Kidney tubule cell (primary cell): ENCODE data around the gene C11orf24.
"Not testable (repeated sequence)": the region's sequence is repeated elsewhere in the genome, so short reads cannot be mapped to it uniquely, and the experiment has no call there.

ENCODE experiments used
- DNase-seq: peaks from one replicate; pipeline ENCODE4 v3.0.0-alpha.2; 2018; ENCODE audit warnings: low spot score

The C11orf24 gene

GRCh38 chr11:68298659-68299516 lies 27.1 kb upstream of the C11orf24 start:
- no peak for DNase-seq

GRCh38 chr11:68297812-68298658 lies 26.3 kb upstream of the C11orf24 start:
- peak; percentile 68 for DNase-seq

GRCh38 chr11:68297494-68297811 lies 25.7 kb upstream of the C11orf24 start:
- DNase-seq, result no peak

DNA sequence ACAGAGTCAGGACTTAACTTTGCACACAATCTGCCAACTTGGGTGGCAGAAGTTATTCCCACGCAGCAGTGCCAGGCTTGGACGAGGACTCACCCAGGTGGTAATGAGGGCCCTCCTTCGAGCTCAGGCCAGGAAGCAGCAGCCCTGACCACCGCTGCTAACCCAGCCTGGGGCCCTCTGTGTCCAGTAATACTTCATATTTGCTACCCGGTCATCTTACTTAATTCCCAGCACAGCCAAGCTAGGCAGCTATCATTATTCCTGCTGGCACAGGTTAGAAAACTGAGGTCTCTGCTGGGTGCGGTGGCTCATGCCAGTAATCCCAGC lies 25.2 kb upstream of the C11orf24 start:
- DNase-seq, result no peak

GRCh38 chr11:68296344-68297051 lies 24.7 kb upstream of the C11orf24 start:
- DNase-seq, result no peak

GRCh38 chr11:68295940-68296339 lies 24.2 kb upstream of the C11orf24 start:
- DNase-seq, result no peak

DNA sequence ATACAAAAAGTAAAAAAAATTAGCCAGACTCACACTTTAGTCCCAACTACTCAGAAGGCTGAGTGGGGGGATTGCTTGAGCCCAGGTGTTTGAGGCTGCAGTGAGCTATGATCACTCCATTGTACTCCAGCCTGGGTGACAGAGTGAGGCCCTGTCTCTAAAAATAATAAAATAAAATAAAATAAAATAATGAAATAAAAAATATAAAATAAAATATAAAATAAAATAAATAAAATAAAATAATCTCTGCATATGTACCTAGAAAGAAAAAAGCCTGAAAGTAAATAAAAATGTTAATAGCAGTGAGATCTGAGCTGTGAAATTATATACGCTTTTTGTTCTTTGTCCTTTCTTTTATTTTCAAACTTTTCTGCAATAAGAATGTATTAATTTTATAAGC lies 23.5 kb upstream of the C11orf24 start:
- no peak for DNase-seq

DNA sequence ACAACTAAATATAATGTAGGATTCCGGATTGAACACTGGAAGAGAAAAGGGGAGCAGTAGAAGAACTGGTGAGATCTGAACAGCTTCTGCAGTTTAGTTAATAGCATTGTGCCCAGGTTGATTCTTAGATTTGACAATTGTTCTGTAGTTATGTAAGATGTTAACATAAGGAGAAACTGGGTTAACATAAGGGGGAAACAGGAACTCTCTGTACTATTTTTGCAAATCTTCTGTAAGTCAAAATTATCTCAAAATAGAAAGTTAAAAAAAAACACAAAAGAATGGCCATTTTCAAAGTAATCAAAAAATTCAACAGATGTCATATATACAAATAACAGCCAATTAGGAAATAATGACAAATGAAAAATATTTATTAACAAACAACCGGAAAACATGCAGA lies 21.9 kb upstream of the C11orf24 start:
- DNase-seq, result no peak

DNA sequence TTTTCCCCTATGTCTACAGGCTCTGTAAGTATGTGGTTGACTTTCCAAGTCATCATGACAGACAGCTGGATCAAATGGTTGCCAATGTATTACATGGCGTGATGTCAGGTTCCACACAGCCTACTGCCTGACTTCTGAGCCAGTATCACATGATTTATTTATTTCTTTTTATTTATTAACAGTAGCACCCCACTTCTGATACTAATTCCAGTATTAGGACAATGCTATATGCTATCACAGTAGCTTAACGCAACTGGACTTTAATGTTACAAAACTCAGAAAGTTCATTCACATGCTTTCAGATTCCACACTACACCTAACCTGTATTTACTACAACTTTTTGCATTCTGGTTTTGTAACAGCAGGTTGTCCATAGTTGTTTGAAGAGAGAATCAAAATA lies 17.7 kb upstream of the C11orf24 start:
- no peak for DNase-seq

GRCh38 chr11:68287419-68287818 lies 15.6 kb upstream of the C11orf24 start:
- no peak for DNase-seq

DNA sequence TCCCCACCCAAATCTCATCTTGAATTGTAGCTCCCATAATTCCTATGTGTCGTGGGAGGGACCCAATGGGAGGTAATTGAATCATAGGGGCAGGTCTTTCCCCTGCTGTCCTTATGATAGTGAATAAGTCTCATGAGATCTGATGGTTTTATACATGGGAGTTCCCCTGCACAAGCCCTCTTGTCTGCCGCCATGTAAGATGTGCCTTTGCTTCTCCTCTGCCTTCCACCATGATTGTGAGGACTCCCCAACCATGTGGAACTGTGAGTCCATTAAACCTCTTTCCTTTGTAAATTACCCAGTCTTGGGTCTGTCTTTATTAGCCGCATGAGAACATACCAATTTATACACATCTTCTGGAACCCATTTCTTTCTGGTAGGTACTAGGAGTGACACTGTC lies 12.8 kb upstream of the C11orf24 start:
- not testable (repeated sequence) for DNase-seq

DNA sequence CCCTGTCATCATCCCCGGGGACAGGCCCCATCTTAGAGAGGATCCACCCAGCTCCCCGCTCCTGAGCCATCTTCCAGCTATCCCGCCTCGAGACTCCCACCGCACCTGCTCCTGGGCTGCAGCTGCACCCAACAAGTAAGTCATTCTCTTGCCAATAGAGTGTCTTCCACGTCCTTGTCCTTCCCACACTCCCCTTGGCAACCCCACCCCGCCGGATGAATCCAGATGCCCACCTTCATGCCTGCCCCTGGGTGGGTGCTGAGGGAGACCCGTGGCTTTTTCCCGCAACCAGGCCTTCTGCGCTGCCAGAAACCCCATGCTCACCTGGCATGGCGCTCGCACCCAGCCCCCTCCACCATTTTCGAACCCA lies 11.1 kb upstream of the C11orf24 start:
- no peak for DNase-seq

- DNase-seq, result no peak
These were observed 10.5 kb upstream of the C11orf24 start for GRCh38 chr11:68282141-68282860.

- no peak for DNase-seq
These were observed 7.9 kb upstream of the C11orf24 start for GRCh38 chr11:68279676-68280075.

GRCh38 chr11:68276861-68277260 lies 5.1 kb upstream of the C11orf24 start:
- DNase-seq, result no peak

GRCh38 chr11:68275721-68276507 lies 4.1 kb upstream of the C11orf24 start:
- DNase-seq, result peak; percentile 71

DNA sequence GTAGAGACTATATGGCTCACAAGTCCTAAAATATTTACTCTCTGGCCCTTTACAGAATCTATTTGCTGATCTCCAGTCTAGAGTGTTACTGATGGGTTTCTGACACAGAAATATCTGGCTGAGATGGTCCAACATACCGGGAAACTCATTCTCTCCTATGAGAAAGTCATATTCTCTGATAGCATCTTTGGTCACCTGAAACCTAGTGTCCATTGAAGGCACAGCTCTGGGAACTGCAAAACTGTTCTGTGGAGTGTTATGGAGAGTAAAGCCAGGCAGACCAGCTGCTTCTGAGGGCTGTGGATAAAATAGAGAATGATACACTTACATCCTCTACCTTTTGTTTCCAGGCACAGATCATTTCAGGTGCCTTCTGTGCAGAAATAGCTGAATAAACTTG lies 2.5 kb upstream of the C11orf24 start:
- DNase-seq, result no peak

- DNase-seq, result no peak
These were observed 1.4 kb upstream of the C11orf24 start for GRCh38 chr11:68273026-68273738.

GRCh38 chr11:68271023-68271780 lies 571 bp downstream of the C11orf24 start:
- DNase-seq, result peak; percentile 80
